T-helper 22 cell (primary cell): ENCODE measurements around the gene CENPT.
"Not testable (repeated sequence)": the region's sequence is repeated elsewhere in the genome, so short reads cannot be mapped to it uniquely, and the experiment has no call there.

ENCODE experiments used
- DNase-seq: peaks from one replicate; pipeline ENCODE4 v3.0.0-alpha.2; 2020; ENCODE audit warnings: low read depth

CENPT gene

GRCh38 chr16:67846320-67847063, 1.0 kb downstream of the CENPT start, which contains the start of gene NUTF2:
NUTF2 (plus strand) TSS chr16:67846933; CDS start chr16:67865131, 18,198 bp downstream.
- peak; percentile 93 for DNase-seq

GRCh38 chr16:67846063-67846319, 1.5 kb downstream of the CENPT start:
- DNase-seq: no peak

- no peak for DNase-seq
These were observed 2.0 kb downstream of the CENPT start for GRCh38 chr16:67845291-67846062.

- DNase-seq: no peak
These were observed 3.0 kb downstream of the CENPT start for GRCh38 chr16:67844497-67844896.

GRCh38 chr16:67843343-67843765, 4.1 kb downstream of the CENPT start:
- DNase-seq: no peak

GRCh38 chr16:67842509-67843342, 4.8 kb downstream of the CENPT start:
- peak; percentile 68 for DNase-seq

- DNase-seq: peak; percentile 84
These were observed 5.5 kb downstream of the CENPT start, which contains the start of gene THAP11 for GRCh38 chr16:67841816-67842508. THAP11 (plus strand) TSS chr16:67842320; CDS start chr16:67842555, 235 bp downstream.

- DNase-seq: no peak
These were observed 6.2 kb downstream of the CENPT start for GRCh38 chr16:67841198-67841815.

GRCh38 chr16:67837811-67838210, 9.7 kb downstream of the CENPT start:
- DNase-seq: no peak

- not testable (repeated sequence) for DNase-seq
These were observed 10.3 kb downstream of the CENPT start for GRCh38 chr16:67837190-67837589.

- no peak for DNase-seq
These were observed 13.3 kb downstream of the CENPT start for GRCh38 chr16:67834242-67834614.

GRCh38 chr16:67833415-67834241, 13.9 kb downstream of the CENPT start:
- peak; percentile 82 for DNase-seq

- DNase-seq: no peak
These were observed 14.5 kb downstream of the CENPT start for GRCh38 chr16:67833030-67833414.

- DNase-seq: no peak
These were observed 18.8 kb downstream of the CENPT start for GRCh38 chr16:67828651-67829050.

GRCh38 chr16:67825906-67826305, 21.6 kb downstream of the CENPT start:
- DNase-seq: no peak

- DNase-seq: no peak
These were observed 22.4 kb downstream of the CENPT start for GRCh38 chr16:67825119-67825518.

GRCh38 chr16:67822511-67822910, 25.0 kb downstream of the CENPT start:
- no peak for DNase-seq

- no peak for DNase-seq
These were observed 26.8 kb downstream of the CENPT start for GRCh38 chr16:67820608-67821259.

- DNase-seq: no peak
These were observed 32.9 kb downstream of the CENPT start for GRCh38 chr16:67814567-67814966.

- DNase-seq: no peak
These were observed 35.6 kb downstream of the CENPT start for GRCh38 chr16:67811899-67812298.
